SKM-1 treated with dmso at 0.1 percent for 144 hours (cell line): ENCODE results near the gene FGF10.

Experiments
- DNase-seq: peaks from one replicate; lab custom pipeline; 2025; ENCODE audit not compliant: unreplicated experiment; lab: John Stamatoyannopoulos, UW

Gene FGF10

DNA sequence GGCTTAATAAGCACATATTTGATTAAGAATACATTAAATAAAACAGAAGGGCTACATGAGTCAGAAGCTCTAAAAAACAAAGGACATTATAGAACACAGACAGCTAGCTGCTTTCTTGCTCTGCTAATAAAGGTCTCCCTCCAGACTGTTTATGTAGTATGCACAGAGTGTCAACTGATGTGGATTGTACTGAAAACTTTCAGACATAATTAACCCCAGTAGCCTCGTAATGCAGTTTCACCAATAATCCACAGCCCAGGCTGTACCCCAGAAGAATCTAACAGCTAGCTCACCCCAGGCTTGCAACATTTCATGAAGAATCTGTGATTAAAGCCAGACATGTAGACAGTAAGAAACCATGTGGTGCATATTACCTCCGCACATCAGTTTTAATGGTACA lies 30.8 kb downstream of the FGF10 start:
- DNase-seq, result no peak

DNA sequence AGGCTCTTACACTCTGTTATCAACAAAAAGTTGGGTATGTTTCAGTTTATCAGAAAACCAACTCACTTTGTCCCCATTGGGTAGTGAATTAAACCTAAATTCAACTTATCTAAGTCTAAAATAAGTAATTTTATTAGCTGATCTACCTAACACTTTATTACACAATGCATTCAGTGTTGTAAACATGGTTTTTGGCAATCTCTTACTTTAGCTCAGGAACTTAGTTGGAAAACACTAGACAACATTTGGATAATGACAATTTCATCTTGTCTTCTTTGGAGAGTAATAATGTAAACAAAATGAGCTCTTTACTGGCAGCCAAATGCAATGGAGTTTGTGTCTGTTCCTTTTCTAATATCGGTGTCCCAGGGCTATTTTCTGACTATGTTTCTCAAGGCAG lies 33.0 kb downstream of the FGF10 start:
- no peak for DNase-seq

DNA sequence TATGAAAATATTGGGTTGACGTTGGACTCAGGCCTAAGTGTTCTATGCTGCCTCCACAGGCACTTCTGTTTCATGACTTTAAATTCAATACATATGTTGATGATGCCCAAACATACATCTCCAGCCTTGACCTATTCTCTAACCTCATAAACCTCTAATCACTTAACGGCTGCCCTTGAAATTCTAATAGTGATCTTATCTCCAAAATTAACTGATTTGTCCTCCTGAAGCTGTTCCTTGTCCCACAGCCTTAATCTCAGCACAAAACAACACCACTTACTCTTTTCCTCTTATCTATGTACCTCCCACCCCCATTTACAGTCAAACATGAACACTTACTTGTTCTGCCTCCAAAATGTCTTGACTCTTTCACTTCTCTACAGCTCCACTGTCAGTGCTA lies 43.3 kb downstream of the FGF10 start:
- no peak for DNase-seq

DNA sequence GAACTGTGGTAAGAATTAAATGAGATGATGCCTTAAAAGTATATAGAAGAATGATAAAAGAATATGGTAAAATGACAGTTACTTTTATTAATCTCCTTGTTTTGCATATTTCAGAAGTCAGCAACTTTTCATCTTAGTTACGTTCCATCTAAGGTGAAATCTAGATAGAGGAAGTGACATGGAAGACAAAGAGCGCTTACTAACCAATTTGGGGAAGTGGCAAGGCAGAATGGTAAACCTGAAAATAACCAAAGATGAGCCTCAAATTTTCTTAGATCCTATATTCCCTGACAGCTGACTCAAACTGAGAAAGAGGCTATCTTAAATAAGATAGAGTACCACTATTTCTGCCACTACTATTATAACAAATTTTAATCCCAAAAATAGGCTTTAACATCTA lies 52.5 kb downstream of the FGF10 start:
- peak; percentile 74 for DNase-seq

GRCh38 chr5:44334622-44335021 lies 54.6 kb downstream of the FGF10 start:
- DNase-seq, result no peak

- DNase-seq, result peak; percentile 43
Observed at GRCh38 chr5:44332285-44332971, 56.8 kb downstream of the FGF10 start.

- DNase-seq, result no peak
Observed at GRCh38 chr5:44331471-44332050, 57.7 kb downstream of the FGF10 start.

DNA sequence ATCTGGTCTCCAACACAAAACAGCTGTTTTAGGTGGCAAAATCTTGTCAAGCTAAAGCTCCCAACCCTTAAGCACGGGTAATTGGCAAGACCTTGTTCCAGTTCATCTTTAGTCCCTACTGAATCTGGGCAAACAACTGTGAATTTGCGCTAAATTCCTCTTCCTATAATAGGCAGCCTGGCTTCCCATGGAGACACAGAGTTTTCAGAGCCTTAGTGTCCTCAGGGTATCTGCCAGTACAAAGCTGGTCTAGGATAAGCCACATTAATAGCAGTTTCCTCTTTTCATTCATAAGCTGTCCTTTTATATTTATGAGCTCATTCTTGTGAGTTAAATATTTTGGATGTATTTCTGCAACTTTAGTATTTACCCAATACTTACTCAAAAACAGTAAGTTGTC lies 59.5 kb downstream of the FGF10 start:
- DNase-seq, result no peak

GRCh38 chr5:44321144-44321725 lies 68.0 kb downstream of the FGF10 start:
- no peak for DNase-seq

- no peak for DNase-seq
Observed at GRCh38 chr5:44320188-44320587, 69.0 kb downstream of the FGF10 start.

- no peak for DNase-seq
Observed at GRCh38 chr5:44318883-44319282, 70.3 kb downstream of the FGF10 start.

DNA sequence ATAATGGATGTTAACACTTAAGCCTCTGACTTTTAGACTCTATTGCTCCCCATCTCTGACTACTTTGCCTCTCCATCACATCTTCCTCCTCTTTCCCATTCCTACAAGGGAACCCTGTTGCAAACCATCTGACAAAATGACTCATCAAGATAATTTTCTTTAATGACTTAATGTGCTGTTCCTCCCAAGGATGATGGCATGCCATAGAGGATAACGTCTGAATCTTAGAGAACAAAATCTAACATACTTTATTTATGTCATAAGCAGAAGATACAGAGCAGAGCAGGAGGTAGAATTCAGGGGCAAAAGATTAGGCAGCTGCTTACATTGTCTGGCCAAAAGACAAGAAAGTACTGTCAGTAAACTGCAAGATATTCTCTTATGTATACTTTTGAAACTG lies 76.8 kb downstream of the FGF10 start:
- DNase-seq, result no peak

- DNase-seq, result no peak
Observed at GRCh38 chr5:44300551-44300950, 88.7 kb downstream of the FGF10 start.

DNA sequence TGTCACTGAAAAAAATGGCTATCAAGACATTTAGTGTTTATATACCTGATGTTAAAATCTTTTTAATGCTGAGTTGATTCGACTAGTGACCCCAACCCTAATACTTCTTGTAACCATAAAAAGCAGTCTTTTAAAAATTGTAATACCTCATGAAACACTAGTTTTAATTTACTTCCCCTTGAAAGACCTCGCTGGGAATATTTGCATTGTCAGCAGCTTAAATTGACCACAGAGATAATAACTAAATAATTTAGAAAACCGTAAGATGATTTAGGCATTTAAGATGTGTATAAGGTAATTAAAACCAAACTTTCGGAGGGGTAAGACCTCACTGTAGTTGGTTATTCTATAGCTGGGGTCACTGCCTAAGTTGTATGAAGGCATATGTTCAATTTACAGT lies 89.8 kb downstream of the FGF10 start:
- no peak for DNase-seq

DNA sequence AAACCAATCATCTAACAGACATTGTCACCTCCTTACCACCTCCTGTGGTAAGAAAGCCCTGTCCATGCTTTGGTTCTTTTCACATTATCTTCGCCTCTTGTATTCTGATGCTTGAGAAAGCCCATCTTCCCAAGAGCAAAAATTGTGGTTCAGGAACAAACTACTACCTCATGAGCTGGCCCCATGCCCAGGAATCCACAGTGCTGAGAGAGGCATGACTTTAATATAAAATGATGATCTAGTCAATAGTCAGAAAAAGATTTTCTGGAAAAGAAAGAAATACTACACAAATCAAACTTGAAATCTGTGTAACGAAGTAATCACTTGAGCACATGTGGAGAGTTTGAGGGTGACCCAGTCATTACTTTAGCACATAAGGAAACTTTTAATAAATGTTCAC lies 94.7 kb downstream of the FGF10 start:
- no peak for DNase-seq

DNA sequence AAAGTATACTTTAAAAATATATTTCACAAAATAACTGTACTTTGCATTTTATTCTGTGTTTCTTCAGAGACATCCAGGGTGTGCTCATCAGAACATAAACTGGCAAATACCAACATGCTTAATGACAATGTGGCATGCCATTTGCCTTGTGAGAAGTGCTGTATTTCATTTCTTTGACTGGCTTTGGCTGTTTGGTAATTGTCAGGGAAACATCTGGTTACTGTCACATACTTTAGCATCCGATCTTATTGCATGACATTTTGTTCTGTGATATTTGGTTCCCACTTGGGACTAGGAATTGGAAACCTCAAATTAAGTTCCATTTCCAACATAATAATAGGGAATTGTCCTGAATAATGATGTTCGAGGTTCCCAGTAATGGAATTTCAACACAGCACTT lies 96.5 kb downstream of the FGF10 start:
- no peak for DNase-seq

DNA sequence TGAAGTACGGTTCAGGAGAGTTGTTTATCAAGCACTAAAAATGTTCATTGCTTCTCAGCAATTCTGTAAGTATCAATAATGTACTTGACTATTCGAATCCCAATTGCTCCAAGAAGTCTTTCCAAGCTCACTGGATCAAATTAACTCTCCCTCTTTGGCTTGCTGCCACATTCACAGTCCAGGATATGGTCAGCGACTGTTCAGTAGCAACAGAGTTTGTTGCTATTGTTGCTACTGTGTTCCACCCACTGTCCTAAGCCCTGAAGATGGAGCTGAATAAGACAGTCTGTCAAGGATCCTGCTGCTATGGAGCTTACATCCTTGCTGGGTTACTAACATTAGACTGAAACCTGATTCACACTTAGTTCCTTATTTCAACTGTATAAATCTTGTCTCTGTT lies 110.8 kb downstream of the FGF10 start:
- DNase-seq, result no peak

- DNase-seq, result peak; percentile 49
Observed at GRCh38 chr5:44275908-44276307, 113.3 kb downstream of the FGF10 start.

GRCh38 chr5:44275329-44275728 lies 113.9 kb downstream of the FGF10 start:
- no peak for DNase-seq

GRCh38 chr5:44267909-44268308 lies 121.3 kb downstream of the FGF10 start:
- no peak for DNase-seq

DNA sequence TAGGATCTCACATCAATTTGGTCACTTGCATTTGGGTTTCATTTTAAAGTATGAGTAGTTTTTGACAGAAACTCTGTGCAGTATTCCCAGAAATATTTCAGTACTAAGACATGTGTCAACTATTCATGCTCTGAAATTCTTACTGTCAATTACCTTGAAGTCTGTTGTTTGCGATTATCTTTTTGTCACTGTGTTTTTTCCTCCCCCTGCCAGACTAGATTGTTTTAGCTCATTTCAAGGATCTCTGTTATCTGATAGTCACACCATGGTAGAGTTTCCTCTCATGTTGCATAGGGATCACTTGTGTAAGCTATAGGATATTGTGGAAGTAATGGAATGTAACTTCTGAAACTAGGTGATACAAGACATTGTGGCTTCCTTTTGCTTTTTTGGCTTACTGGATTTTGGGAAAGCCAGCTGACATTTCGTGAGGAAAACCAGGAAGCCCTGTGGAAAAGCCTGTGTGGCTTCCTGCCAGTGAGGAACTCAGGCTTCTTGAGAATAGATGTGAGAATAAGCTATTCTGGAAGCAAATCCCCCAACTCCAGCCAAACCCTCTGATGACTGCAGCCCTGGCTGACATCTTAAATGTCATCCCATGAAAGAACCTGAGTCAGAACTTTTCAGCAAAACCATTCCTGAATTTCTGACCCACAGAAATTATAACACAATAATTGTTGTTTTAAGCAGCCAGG lies 122.2 kb downstream of the FGF10 start:
- no peak for DNase-seq

- DNase-seq, result no peak
Observed at GRCh38 chr5:44265713-44266112, 123.5 kb downstream of the FGF10 start.
